GM18520 (cell line): Measurements from ENCODE around the gene WNT3A.
"Not testable (repeated sequence)": the region's sequence is repeated elsewhere in the genome, so short reads cannot be mapped to it uniquely, and the experiment has no call there.

Experiments used
- ATAC-seq: cut with Tn5 transposase; IDR thresholded peaks from one replicate; pipeline ENCODE4 v1.9.1; 2021; ENCODE audit not compliant: unreplicated experiment

The WNT3A gene

GRCh38 chr1:228010921-228011320 lies 4.1 kb downstream of the WNT3A start:
- no peak for ATAC-seq

GRCh38 chr1:228011721-228012311 lies 5.0 kb downstream of the WNT3A start:
- no peak for ATAC-seq

- no peak for ATAC-seq
Observed at GRCh38 chr1:228012555-228012954, 5.8 kb downstream of the WNT3A start.

GRCh38 chr1:228013131-228013934 lies 6.5 kb downstream of the WNT3A start:
- ATAC-seq: no peak

GRCh38 chr1:228013935-228014930 lies 7.4 kb downstream of the WNT3A start:
- no peak for ATAC-seq

- ATAC-seq: no peak
Observed at GRCh38 chr1:228015276-228016180, 8.7 kb downstream of the WNT3A start.

- no peak for ATAC-seq
Observed at GRCh38 chr1:228016181-228016510, 9.3 kb downstream of the WNT3A start.

- ATAC-seq: no peak
Observed at GRCh38 chr1:228016653-228017355, 10.0 kb downstream of the WNT3A start.

- ATAC-seq: no peak
Observed at GRCh38 chr1:228017356-228018124, 10.7 kb downstream of the WNT3A start.

- ATAC-seq: no peak
Observed at GRCh38 chr1:228018125-228018398, 11.3 kb downstream of the WNT3A start.

GRCh38 chr1:228018961-228019721 lies 12.3 kb downstream of the WNT3A start:
- no peak for ATAC-seq

- ATAC-seq: not testable (repeated sequence)
Observed at GRCh38 chr1:228019722-228020083, 12.9 kb downstream of the WNT3A start.

GRCh38 chr1:228020686-228021354 lies 14.0 kb downstream of the WNT3A start:
- ATAC-seq: no peak

- no peak for ATAC-seq
Observed at GRCh38 chr1:228021355-228022030, 14.7 kb downstream of the WNT3A start.

GRCh38 chr1:228022571-228023293 lies 15.9 kb downstream of the WNT3A start:
- no peak for ATAC-seq

- ATAC-seq: no peak
Observed at GRCh38 chr1:228023294-228023639, 16.5 kb downstream of the WNT3A start.

- ATAC-seq: no peak
Observed at GRCh38 chr1:228029281-228029680, 22.5 kb downstream of the WNT3A start.
